PC-3 (cell line): ENCODE results near the gene FGFRL1. TPM values are rescaled to one million over a fixed set of nuclear protein-coding genes. Genes with fewer than 3 reads are reported as not detected.

ENCODE experiments used
- ATAC-seq: fragments of 200-7000 bp; cut with Tn5 transposase; 2 replicates; pipeline ENCODE4 v1.9.1; 2020; ENCODE audit warnings: mild to moderate bottlenecking, moderate library complexity
- BruUV-seq: library from RNA; stranded (reverse); fragments of 400-500 nt; replicated peaks from 2 replicates; lab custom pipeline; 2021; lab: Mats Ljungman, UMichigan
- CTCF ChIA-PET: fragments of 300-600 bp; sonication (Branson Sonifier 250); formaldehyde crosslinking; loops from one replicate; lab custom pipeline; 2022; ENCODE audit warnings: antibody characterized with exemption; lab: Charles Lee
- POLR2A ChIA-PET: fragments of 300-600 bp; sonication (Branson Sonifier 250); formaldehyde crosslinking; loops from one replicate; lab custom pipeline; 2022; ENCODE audit warnings: antibody characterized with exemption; ENCODE audit not compliant: unreplicated experiment; lab: Charles Lee
- DNase-seq: peaks from one replicate; pipeline ENCODE4 v3.0.0-alpha.2; 2015
- H2AFZ ChIP-seq: fragments of 300-600 bp; sonication (generic); 2 replicates; pipeline ENCODE4 v1.6.0; 2016; ENCODE audit warnings: antibody characterized with exemption, low read length
- H3F3A ChIP-seq: fragments of 300-600 bp; sonication (generic); one replicate; pipeline ENCODE4 v1.6.0; 2017; ENCODE audit warnings: antibody characterized with exemption, low read length, control low read depth, mild to moderate bottlenecking; ENCODE audit not compliant: unreplicated experiment
- H3K27ac ChIP-seq: fragments of 300-600 bp; sonication (generic); 2 replicates; pipeline ENCODE4 v1.5.1; 2016; ENCODE audit warnings: mild to moderate bottlenecking, low read length
- H3K27me3 ChIP-seq: fragments of 300-600 bp; sonication (generic); 2 replicates; pipeline ENCODE4 v1.6.1; 2016; ENCODE audit warnings: low read length, mixed read lengths
- H3K36me3 ChIP-seq: fragments of 300-600 bp; sonication (generic); 2 replicates; pipeline ENCODE4 v1.6.1; 2016; ENCODE audit warnings: low read depth, mixed run types, low read length, mixed read lengths
- H3K4me1 ChIP-seq: fragments of 300-600 bp; sonication (generic); 2 replicates; pipeline ENCODE4 v1.5.1; 2016; ENCODE audit warnings: low read length; ENCODE audit not compliant: insufficient read depth
- H3K4me2 ChIP-seq: fragments of 300-600 bp; sonication (generic); 2 replicates; pipeline ENCODE4 v1.6.0; 2016; ENCODE audit warnings: low read length
- H3K4me3 ChIP-seq: fragments of 300-600 bp; sonication (generic); 2 replicates; pipeline ENCODE4 v1.5.1; 2016; ENCODE audit warnings: mild to moderate bottlenecking, low read length, mixed read lengths
- H3K79me2 ChIP-seq: fragments of 300-600 bp; sonication (generic); 2 replicates; pipeline ENCODE4 v1.6.1; 2017; ENCODE audit warnings: low read length, mixed read lengths
- H3K9ac ChIP-seq: fragments of 300-600 bp; sonication (generic); 2 replicates; pipeline ENCODE4 v1.6.0; 2016; ENCODE audit warnings: mild to moderate bottlenecking, low read length
- H3K9me2 ChIP-seq: fragments of 300-600 bp; sonication (generic); replicated peaks from 2 replicates; pipeline ENCODE4 v1.6.1; 2016; ENCODE audit warnings: mixed run types, low read length, mixed read lengths
- H3K9me3 ChIP-seq: fragments of 300-600 bp; sonication (generic); 2 replicates; pipeline ENCODE4 v1.6.1; 2016; ENCODE audit warnings: low read length, mixed read lengths
- H4K20me1 ChIP-seq: fragments of 300-600 bp; sonication (generic); 2 replicates; pipeline ENCODE4 v1.6.1; 2016; ENCODE audit warnings: low read length, mixed read lengths
- CTCF ChIP-seq: fragments of 300-600 bp; sonication (generic); conservative IDR thresholded peaks from 2 replicates; pipeline ENCODE4 v1.5.1; 2017; ENCODE audit warnings: antibody characterized with exemption, low read depth, mild to moderate bottlenecking, low read length
- EZH2 ChIP-seq: fragments of 300-600 bp; sonication (generic); IDR thresholded peaks from one replicate; pipeline ENCODE4 v1.6.1; 2017; ENCODE audit warnings: antibody characterized with exemption, mild to moderate bottlenecking, low read length; ENCODE audit not compliant: unreplicated experiment
- EZH2phosphoT487 ChIP-seq: fragments of 300-600 bp; sonication (generic); IDR thresholded peaks from 2 replicates; pipeline ENCODE4 v1.6.1; 2018; ENCODE audit warnings: mild to moderate bottlenecking, antibody characterized with exemption, low read length, borderline replicate concordance
- intact Hi-C: fragments of 100-400 bp; cut with micrococcal nuclease; formaldehyde crosslinking; loops from 2 replicates; pipeline ENCODE4 v1.9.0; 2023
- total RNA-seq: library from RNA; depleted of rRNA; stranded (reverse); fragments of >200 nt; gene quantifications from 2 replicates; pipeline ENCODE4 v1.2.3, GENCODE V29; 2014

The FGFRL1 gene
- total RNA-seq, 1 experiment from 2014 or later, result 31.2 TPM

GRCh38 chr4:1058997-1059665 lies 47.7 kb downstream of the FGFRL1 start:
- H3K9me2 ChIP-seq, result no peaks in the 10 kb centered on the region
- peak overlapping the region; percentile 65 for H3K4me2 ChIP-seq
- 0 out of 2 replicates have a peak overlapping the region, but pooled peaks have one; percentile 36 for H2AFZ ChIP-seq
- no peak overlapping the region for H3K4me3 ChIP-seq
- BruUV-seq, result no TSS peak
- no peaks in the 10 kb centered on the region for H3K9me3 ChIP-seq
- peak; percentile 16; the same call in 1 of the 2 replicates for ATAC-seq
- no peak overlapping the region for H3K9ac ChIP-seq
- no peak overlapping the region for H3K27ac ChIP-seq
- H3K79me2 ChIP-seq, result no peaks in the 10 kb centered on the region
- H3K36me3 ChIP-seq, result no peaks in the 10 kb centered on the region
- POLR2A ChIA-PET, result no interaction called here
- peaks cover 11% of the 10 kb centered on the region; the same call in 1 of the 2 replicates for H3K4me1 ChIP-seq
- CTCF ChIA-PET, result no interaction called here
- H4K20me1 ChIP-seq, result no peaks in the 10 kb centered on the region
- DNase-seq, result no peak
- H3K27me3 ChIP-seq, result peaks cover 30% of the 10 kb centered on the region
- intact Hi-C loops, result no loop called here
- H3F3A ChIP-seq, result no peaks in the 10 kb centered on the region
- TF ChIP-seq EZH2 (no peak), EZH2phosphoT487 (no peak), CTCF (no peak)

GRCh38 chr4:1060121-1060520 lies 48.7 kb downstream of the FGFRL1 start:
- Histone ChIP-seq H2AFZ (no peak overlapping the region), H4K20me1 (no peaks in the 10 kb centered on the region), H3K27ac (no peak overlapping the region), H3K9ac (no peak overlapping the region), H3K4me2 (no peak overlapping the region), H3K36me3 (no peaks in the 10 kb centered on the region), H3F3A (no peaks in the 10 kb centered on the region), H3K27me3 (peaks cover 30% of the 10 kb centered on the region), H3K4me3 (no peak overlapping the region), H3K4me1 (peaks cover 11% of the 10 kb centered on the region; the same call in 1 of the 2 replicates), H3K9me2 (no peaks in the 10 kb centered on the region), H3K79me2 (no peaks in the 10 kb centered on the region), H3K9me3 (no peaks in the 10 kb centered on the region)
- POLR2A ChIA-PET, result no interaction called here
- no peak for TF ChIP-seq CTCF
- TF ChIP-seq EZH2, result no peak
- no peak for TF ChIP-seq EZH2phosphoT487
- DNase-seq (no peak), ATAC-seq (no peak)
- BruUV-seq, result no TSS peak
- CTCF ChIA-PET, result no interaction called here
- intact Hi-C loops, result no loop called here

- Histone ChIP-seq H3F3A (no peaks in the 10 kb centered on the region), H3K4me2 (no peak overlapping the region), H3K4me3 (no peak overlapping the region), H3K9me2 (no peaks in the 10 kb centered on the region), H3K79me2 (no peaks in the 10 kb centered on the region), H2AFZ (no peak overlapping the region), H3K9ac (no peak overlapping the region), H3K4me1 (peaks cover 11% of the 10 kb centered on the region; the same call in 1 of the 2 replicates), H3K36me3 (no peaks in the 10 kb centered on the region), H4K20me1 (no peaks in the 10 kb centered on the region), H3K27ac (no peak overlapping the region), H3K9me3 (no peaks in the 10 kb centered on the region), H3K27me3 (peaks cover 26% of the 10 kb centered on the region)
- no peak for ATAC-seq
- BruUV-seq, result no TSS peak
- no peak for DNase-seq
- POLR2A ChIA-PET, result no interaction called here
- CTCF ChIA-PET, result no interaction called here
- no peak for TF ChIP-seq EZH2phosphoT487
- no peak for TF ChIP-seq EZH2
- TF ChIP-seq CTCF, result no peak
- intact Hi-C loops, result no loop called here
Observed at GRCh38 chr4:1060621-1061020, 49.2 kb downstream of the FGFRL1 start.
